NCI-H2196 treated with DMSO at 0.1 percent for 48 hours (cell line): ENCODE data around the gene UNC13B.

ENCODE experiments used
- DNase-seq: peaks from one replicate; lab custom pipeline; 2025; ENCODE audit not compliant: unreplicated experiment; lab: John Stamatoyannopoulos, UW

Gene UNC13B

GRCh38 chr9:35318741-35319140 is 156.9 kb downstream of the UNC13B start:
- DNase-seq, result no peak

GRCh38 chr9:35322075-35322885 is 160.5 kb downstream of the UNC13B start:
- no peak for DNase-seq

- DNase-seq, result no peak
Measured at GRCh38 chr9:35324966-35325365, 163.2 kb downstream of the UNC13B start.

GRCh38 chr9:35333551-35333950 is 171.7 kb downstream of the UNC13B start:
- no peak for DNase-seq

- no peak for DNase-seq
Measured at GRCh38 chr9:35335164-35335563, 173.4 kb downstream of the UNC13B start.

GRCh38 chr9:35338086-35338485 is 176.3 kb downstream of the UNC13B start:
- no peak for DNase-seq

- DNase-seq, result peak; percentile 21
Measured at GRCh38 chr9:35338561-35339274, 176.9 kb downstream of the UNC13B start.

- no peak for DNase-seq
Measured at GRCh38 chr9:35340046-35340445, 178.2 kb downstream of the UNC13B start.

- no peak for DNase-seq
Measured at GRCh38 chr9:35341021-35341420, 179.2 kb downstream of the UNC13B start.

- DNase-seq, result no peak
Measured at GRCh38 chr9:35341585-35341984, 179.8 kb downstream of the UNC13B start.

GRCh38 chr9:35342221-35342958 is 180.6 kb downstream of the UNC13B start:
- no peak for DNase-seq

GRCh38 chr9:35348109-35348508 is 186.3 kb downstream of the UNC13B start:
- DNase-seq, result no peak

GRCh38 chr9:35349287-35349990 is 187.6 kb downstream of the UNC13B start:
- DNase-seq, result no peak

GRCh38 chr9:35350212-35350611 is 188.4 kb downstream of the UNC13B start:
- no peak for DNase-seq

- no peak for DNase-seq
Measured at GRCh38 chr9:35350827-35351549, 189.2 kb downstream of the UNC13B start.

GRCh38 chr9:35353731-35354365 is 192.0 kb downstream of the UNC13B start:
- DNase-seq, result no peak

GRCh38 chr9:35355939-35356338 is 194.1 kb downstream of the UNC13B start:
- DNase-seq, result no peak

- no peak for DNase-seq
Measured at GRCh38 chr9:35357116-35357515, 195.3 kb downstream of the UNC13B start.

- no peak for DNase-seq
Measured at GRCh38 chr9:35357826-35358225, 196.0 kb downstream of the UNC13B start.
